C4-2B (cell line): ENCODE data around the gene MSI2.

Experiments
- H3K27ac ChIP-seq: fragments of 450-650 bp; 2 replicates; pipeline ENCODE4 v1.5.1; 2017
- ZFX ChIP-seq: fragments of 450-650 bp; IDR thresholded peaks from 2 replicates; pipeline ENCODE4 v1.6.1; 2017
- TF ChIP-seq, protein P1 (sequence below): fragments of 450-650 bp; conservative IDR thresholded peaks from 2 replicates; pipeline ENCODE4 v1.5.1; 2017; ENCODE audit warnings: mild to moderate bottlenecking

MSI2 gene

DNA sequence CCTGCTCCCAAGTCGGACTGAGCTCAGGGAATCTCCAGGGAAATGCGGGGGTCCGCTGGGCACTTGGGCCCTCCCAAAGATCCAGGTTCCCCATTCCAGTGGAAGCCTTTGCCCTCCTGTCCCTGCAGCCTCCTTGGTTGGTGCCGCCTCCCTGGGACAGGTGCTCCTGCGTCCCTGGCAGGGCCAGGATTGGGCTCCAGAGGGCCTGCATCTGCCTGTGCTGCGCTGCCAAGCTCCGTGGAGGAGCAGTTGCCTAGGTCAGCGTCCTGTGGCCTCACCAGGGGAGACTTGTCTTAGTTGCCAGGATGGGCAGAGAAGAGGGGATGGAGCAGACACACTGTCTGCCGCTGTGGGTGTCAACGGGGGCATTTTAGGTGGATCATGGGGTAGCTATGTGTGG lies 67.1 kb downstream of the MSI2 start:
- no peak overlapping the region for H3K27ac ChIP-seq
- TF ChIP-seq ZFX = no peak
- TF ChIP-seq, protein P1, sequence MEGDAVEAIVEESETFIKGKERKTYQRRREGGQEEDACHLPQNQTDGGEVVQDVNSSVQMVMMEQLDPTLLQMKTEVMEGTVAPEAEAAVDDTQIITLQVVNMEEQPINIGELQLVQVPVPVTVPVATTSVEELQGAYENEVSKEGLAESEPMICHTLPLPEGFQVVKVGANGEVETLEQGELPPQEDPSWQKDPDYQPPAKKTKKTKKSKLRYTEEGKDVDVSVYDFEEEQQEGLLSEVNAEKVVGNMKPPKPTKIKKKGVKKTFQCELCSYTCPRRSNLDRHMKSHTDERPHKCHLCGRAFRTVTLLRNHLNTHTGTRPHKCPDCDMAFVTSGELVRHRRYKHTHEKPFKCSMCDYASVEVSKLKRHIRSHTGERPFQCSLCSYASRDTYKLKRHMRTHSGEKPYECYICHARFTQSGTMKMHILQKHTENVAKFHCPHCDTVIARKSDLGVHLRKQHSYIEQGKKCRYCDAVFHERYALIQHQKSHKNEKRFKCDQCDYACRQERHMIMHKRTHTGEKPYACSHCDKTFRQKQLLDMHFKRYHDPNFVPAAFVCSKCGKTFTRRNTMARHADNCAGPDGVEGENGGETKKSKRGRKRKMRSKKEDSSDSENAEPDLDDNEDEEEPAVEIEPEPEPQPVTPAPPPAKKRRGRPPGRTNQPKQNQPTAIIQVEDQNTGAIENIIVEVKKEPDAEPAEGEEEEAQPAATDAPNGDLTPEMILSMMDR = no peak

- TF ChIP-seq, protein P1 = no peak
- TF ChIP-seq ZFX = no peak
- no peak overlapping the region for H3K27ac ChIP-seq
Measured at GRCh38 chr17:57324060-57324459, 67.7 kb downstream of the MSI2 start.

DNA sequence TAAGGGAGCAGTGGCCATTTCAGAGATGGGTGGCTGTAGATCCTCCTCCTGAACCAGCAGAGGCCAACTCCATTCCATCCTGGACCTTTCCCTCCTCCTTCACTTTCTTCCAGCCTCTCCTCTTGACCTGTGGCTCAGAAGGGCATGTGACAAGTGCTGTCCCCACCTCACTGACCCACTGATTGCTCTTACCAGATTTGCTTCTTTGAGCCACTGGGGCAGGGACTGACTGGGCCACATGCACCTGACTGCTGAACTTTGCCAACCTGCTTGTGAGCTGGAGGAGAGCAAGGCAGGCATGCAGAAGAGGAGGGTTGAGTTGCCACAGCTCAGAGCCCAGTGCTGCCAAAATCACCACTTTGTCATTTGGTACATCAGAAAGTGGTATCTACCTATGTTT lies 68.3 kb downstream of the MSI2 start:
- H3K27ac ChIP-seq = no peak overlapping the region
- TF ChIP-seq, protein P1 = no peak
- no peak for TF ChIP-seq ZFX

DNA sequence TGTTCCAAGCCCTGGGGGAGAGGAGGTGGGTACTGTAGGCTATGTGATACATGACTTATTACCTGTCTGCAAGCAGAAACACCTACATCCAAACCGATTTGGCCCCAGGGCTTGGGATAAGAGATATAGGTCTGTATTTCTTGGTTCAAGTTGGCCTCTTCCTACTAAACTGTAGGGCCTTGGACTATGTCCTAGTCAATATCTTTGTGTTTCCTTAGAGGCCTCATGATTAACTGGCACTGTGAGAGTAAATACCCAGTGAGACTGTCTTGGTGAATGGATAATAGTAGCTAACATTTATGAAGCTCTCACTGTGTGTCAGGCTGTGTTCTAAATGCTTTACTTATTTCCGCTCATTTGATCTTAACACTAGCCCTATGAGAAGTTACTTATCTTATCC lies 70.0 kb downstream of the MSI2 start:
- TF ChIP-seq, protein P1 = no peak
- no peak for TF ChIP-seq ZFX
- no peak overlapping the region for H3K27ac ChIP-seq

- no peak overlapping the region for H3K27ac ChIP-seq
Measured at GRCh38 chr17:57326764-57327163, 70.4 kb downstream of the MSI2 start.

DNA sequence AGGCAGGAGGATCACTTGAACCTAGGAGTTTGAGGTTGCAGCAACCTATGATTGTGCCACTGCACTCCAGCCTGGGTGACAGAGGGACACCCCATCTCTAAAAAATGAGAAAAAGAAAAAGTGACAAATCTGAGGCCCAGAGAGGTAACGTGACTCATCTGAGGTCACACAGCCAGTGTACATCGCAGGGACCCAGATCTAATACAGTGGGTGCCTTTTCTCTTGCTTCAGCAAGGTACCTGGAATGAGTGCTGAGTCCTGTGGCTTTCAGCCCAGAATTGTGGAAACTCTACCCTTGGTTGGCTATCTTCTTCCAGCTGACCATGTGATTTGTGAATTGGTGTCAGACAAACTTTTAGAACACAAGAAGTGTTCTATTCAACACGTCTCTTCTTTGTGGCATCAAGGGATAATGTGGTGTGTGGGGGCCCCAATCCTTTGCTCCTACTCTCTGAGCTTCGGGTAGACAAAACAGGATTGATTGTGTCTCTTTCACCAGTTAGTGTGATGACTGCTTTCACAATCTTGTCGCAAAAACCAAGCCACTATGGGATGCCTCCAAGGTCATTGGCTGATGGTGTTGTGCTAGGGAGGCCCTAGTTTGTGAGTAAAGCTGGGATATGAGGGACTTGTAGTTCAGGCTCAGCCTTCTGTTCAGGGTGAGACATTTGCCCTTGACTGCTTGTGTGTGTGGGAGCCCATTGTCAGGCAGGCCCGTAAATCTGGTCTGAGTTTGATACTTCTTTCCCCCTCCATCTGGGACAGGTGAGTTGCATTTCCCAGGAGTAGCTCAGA lies 71.0 kb downstream of the MSI2 start:
- TF ChIP-seq, protein P1 = no peak
- TF ChIP-seq ZFX = no peak
- H3K27ac ChIP-seq = no peak overlapping the region

More at GRCh38 chr17:57326764-57327163, 70.4 kb downstream of the MSI2 start:
- no peak for TF ChIP-seq ZFX
- TF ChIP-seq, protein P1 = no peak

DNA sequence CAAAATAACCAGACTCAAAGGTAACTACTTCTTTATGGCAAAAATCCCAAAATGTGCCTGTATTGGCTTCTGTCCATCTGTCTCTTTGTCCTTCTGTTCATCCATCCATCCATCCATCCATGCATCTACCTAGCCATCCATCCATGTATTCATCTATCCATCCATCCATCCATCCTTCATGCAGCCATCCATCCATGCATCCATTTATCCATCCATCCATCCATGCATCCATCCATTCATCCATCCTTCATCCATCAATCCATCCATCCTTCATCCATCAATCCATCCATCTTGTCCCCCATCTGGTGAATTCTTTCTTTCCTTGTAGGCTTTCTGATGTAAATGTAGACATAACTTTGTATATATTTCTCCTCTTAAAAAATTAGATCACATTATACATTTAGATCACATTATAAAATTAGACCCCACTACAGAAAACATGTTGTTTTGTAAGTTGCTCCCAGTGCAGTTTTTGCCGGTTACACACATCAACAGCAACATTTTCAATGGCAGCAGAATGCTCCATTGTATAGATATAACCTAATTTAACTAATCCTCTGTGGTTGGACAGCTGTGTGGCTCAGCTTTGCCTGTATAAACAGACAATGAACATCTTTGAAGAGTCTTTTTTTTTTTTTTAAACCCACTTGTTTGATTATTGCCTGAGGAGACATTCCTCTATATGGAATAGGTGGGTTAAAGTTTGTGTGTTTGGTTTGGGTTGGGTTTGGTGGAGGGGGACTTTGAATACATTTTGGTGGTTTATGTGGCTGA lies 72.0 kb downstream of the MSI2 start:
- H3K27ac ChIP-seq = no peak overlapping the region
- TF ChIP-seq, protein P1 = no peak
- TF ChIP-seq ZFX = no peak
